Inflammatory macrophage treated with lipopolysaccharide for 1 hour (primary cell): Measurements from ENCODE around the gene COQ2.
"Not testable (repeated sequence)": the region's sequence is repeated elsewhere in the genome, so short reads cannot be mapped to it uniquely, and the experiment has no call there.

Experiments
- DNase-seq, 2 donors: peaks; one replicate each; pipeline ENCODE4 v3.0.0-alpha.2; 2020 to 2022

Gene COQ2, protein sequence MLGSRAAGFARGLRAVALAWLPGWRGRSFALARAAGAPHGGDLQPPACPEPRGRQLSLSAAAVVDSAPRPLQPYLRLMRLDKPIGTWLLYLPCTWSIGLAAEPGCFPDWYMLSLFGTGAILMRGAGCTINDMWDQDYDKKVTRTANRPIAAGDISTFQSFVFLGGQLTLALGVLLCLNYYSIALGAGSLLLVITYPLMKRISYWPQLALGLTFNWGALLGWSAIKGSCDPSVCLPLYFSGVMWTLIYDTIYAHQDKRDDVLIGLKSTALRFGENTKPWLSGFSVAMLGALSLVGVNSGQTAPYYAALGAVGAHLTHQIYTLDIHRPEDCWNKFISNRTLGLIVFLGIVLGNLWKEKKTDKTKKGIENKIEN

GRCh38 chr4:83284193-83285054, at the start of gene COQ2:
TSS of gene COQ2 (minus strand) at chr4:83284798. CDS start at chr4:83284764, 34 bp downstream.
- DNase-seq: peak; percentile 95 to 98

DNA sequence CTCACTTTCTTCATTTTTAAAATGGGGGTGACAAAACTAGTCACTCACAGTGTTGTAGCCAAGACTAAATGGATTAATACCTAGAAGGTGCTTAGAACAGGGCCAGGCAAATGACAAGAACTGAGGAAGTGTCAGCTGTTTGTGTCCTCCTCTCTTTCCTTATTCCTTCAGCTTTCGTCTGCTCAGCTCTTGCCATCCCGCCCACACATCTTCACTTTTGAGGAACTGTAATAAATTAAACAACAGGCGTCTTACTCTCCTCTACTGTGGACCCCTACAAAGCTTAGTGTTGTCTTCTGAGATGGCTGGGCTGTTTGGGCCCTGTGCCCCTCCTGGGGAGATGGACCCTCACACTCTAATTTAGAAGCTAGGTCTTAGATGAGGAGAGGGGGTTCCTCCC, 47.4 kb upstream of the COQ2 start:
- peak; percentile 60 to 65 for DNase-seq

- peak; percentile 64 to 76 for DNase-seq
Observed at GRCh38 chr4:83329521-83330110, 45.0 kb upstream of the COQ2 start.

DNA sequence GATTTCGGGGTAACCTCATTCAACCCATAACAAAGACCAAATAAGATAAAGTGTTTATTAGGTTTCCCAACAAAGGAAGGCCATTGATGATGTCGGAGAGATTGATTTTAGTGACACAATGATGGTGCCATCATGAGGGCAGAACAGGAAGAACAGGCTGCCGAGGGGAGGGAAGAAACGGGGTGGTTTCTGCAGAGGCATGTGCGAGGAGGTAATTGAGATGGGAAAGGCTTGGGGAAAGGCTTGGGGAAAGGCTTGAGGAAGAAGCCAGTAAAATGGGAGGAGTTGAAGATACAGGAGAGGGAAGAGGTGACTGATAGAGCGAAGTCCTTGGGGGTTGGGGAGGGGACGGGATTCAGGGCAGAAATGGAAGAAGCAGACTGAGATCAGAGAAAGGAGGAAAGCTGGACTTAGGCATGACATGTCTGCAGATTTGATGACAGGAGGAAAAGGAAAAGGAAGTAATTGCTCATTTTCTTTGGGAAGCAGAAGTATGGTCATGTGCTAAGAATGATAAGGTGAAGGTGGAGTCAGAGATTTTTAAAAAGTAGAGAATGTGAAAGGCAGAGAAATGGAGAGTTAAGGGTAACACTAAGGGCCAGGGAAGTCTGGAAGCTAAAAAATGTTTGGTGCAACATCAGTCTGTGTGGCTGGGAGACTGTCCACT, 44.1 kb upstream of the COQ2 start:
- DNase-seq: peak; percentile 36 to 49

GRCh38 chr4:83326546-83326945, 41.9 kb upstream of the COQ2 start:
- DNase-seq: no peak

DNA sequence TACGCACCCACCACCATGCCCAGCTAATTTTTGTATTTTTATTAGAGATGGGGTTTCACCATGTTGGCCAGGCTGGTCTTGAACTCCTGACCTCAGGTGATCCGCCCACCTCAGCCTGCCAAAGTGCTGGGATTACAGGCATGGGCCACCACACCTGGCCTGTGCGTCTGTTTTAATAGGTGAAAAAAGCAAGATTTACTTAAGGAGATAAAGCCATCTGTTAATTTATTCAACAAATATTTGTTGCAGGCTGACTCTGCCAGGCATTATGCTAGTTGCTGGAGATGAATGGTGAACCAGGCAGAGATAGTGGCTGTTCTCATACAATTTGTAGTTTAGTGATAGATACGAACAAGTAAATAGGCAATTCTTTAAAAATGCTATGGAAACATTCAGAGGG, 40.7 kb upstream of the COQ2 start:
- not testable (repeated sequence) for DNase-seq

GRCh38 chr4:83323136-83323535, 38.5 kb upstream of the COQ2 start:
- no peak for DNase-seq

DNA sequence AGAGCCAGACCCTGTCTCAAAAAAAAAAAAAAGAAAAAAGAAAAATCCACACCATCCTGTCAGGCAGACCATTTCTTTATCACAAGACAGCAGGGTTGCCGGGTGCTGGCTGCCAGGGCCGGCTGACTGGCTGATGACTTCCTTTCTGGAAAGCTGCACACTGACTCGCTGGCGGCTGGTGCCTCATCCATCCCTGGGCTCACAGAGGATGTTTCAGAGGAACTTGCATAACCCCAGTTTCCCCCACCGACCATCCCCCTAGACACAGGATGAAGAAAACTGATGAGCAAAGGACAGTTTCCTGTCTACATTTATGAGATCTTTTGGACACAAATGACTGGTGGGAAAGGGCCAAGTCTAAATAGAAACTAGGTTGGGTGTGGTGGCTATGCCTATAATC, 36.0 kb upstream of the COQ2 start:
- DNase-seq: peak; percentile 79 to 84

GRCh38 chr4:83318666-83319065, 34.1 kb upstream of the COQ2 start:
- no peak for DNase-seq

- DNase-seq: no peak
Observed at GRCh38 chr4:83317671-83318070, 33.1 kb upstream of the COQ2 start.

DNA sequence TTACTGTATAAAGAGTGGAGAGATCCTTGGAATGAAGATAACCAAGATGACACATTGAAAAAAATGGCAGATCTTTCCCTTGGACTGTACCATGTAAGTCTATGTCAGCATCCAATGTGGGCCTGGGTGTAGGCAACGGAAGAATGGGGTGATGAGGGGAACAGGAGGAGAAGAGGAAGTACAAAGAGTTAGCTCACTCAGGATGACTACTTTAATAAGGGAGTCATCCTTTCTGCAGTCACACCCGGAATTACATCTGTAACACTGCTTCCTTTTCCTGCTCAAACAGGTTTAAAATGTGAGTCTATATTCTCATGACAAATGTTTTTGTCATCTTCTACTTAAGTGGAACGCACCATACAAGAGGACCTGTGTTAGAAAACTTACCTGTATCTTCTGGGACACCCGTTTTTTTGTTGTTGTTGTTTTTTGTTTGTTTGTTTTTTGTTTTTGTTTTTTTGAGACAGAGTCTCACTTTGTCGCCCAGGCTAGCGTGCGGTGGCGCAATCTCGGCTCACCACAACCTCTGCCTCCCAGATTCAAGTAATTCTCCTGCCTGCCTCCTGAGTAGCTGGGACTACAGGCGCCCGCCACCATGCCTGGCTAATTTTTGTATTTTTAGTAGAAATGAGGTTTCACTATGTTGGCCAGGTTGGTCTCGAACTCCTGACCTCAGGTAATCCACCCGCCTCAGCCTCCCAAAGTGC, 32.0 kb upstream of the COQ2 start:
- DNase-seq: peak; percentile 73 to 88

DNA sequence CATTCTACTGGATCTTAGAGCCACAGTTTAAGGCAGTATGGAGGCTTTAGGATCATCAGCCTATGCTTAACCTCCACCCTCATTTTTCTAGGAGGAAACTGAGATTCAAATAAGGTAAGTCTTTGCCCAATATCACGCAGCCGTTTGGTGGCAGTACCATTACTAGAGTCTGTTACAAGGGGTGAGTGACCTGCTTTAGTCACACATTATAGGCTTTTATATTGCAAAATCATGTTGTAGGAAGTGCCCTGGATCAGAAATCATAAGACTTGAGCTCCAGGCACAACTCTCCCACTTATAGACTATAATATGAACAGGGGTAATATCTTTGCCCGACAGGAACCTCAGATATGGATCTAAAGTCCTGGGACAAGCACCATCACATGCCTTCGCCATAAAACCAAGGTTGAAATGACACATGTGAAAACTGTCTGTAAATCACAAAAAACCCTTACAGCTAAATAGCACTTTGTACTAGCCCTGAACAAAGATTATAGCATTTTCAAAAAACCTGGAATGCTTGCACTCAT, 30.8 kb upstream of the COQ2 start:
- DNase-seq: peak; percentile 32 to 67

DNA sequence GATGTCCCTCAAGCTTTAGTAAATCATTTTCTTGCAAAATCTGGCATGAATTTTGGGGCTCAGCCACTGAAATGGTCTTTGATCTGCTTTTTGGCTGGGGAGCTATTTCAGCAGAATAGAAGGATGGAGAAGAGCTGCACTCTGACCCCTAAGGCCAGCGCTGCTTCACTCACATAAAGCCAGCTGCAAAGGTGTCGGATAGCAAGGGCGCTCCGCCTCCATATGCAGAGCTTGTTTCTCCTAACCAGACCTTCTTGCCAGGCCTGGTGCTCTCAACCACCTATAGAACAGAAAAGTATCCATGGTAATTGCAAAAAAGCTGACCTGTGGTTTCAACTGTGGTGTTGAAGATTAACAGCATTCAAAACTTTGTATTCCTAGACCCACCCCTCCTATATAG, 24.1 kb upstream of the COQ2 start:
- DNase-seq: no peak

GRCh38 chr4:83307920-83308319, 23.3 kb upstream of the COQ2 start:
- DNase-seq: no peak

- DNase-seq: no peak
Observed at GRCh38 chr4:83305187-83305586, 20.6 kb upstream of the COQ2 start.

GRCh38 chr4:83297548-83298260, 13.1 kb upstream of the COQ2 start:
- no peak for DNase-seq

DNA sequence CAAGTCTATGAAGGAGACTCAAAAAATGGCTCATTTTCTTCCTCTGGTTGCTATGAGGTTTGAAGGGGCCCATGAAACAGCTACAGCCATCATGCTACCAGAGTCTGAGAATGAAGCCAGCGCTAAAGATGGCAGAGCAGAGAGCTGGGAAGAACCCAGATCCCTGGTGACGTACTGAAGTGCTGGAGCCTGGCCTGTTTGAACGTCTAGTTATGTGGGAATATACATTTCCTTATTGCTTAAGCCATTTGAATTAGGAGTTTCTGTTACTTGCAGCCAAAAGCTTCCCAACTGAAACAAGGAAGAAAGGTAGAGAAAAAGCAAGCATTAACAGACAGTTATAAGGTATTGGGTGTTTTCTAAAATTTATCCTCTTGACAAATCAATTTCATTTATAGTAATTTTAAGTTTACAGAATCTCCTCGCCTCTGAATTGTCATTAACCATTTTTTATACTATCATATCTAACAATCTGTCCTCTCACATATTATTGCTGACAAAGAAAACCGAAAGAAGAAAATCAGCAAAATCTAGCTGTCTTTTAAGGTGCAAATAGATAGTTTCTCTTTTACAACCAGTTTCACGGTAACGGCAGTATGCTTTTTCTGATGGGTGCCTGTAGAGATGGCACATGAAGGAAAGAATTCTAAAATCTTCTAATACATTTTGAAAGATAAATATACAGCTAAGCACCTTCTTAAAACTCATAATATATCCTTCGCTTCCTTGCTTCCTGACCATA, 8.9 kb upstream of the COQ2 start:
- no peak for DNase-seq

GRCh38 chr4:83290059-83290774, 5.6 kb upstream of the COQ2 start:
- DNase-seq: not testable (repeated sequence)

- DNase-seq: peak; percentile 22 to 79
Observed at GRCh38 chr4:83288381-83288780, 3.8 kb upstream of the COQ2 start.

DNA sequence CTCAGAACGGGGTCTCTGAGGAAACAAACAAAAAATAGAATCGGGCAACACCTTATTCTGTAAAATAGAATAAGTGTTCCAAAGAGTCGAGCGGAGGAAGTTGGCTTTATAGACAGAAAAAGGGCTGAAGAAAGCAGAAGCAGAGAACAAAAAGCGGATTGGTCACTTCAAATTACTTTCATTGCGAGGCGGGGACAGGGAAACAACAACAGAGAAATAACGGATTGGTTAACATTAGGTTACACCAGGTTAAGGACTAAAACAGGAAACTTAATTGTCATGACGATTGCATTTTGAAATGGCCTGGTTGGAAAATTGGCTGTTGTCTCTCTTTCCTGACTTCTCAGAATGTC, 433 bp upstream of the COQ2 start:
- DNase-seq: peak; percentile 90 to 92
